HG03575 (cell line): Measurements from ENCODE around the gene NUMB.

Experiments used
- ATAC-seq: cut with Tn5 transposase; IDR thresholded peaks from one replicate; pipeline ENCODE4 v1.9.1; 2021; ENCODE audit not compliant: unreplicated experiment, insufficient number of reproducible peaks, low FRiP score; ENCODE audit errors: extremely low read depth

NUMB gene

DNA sequence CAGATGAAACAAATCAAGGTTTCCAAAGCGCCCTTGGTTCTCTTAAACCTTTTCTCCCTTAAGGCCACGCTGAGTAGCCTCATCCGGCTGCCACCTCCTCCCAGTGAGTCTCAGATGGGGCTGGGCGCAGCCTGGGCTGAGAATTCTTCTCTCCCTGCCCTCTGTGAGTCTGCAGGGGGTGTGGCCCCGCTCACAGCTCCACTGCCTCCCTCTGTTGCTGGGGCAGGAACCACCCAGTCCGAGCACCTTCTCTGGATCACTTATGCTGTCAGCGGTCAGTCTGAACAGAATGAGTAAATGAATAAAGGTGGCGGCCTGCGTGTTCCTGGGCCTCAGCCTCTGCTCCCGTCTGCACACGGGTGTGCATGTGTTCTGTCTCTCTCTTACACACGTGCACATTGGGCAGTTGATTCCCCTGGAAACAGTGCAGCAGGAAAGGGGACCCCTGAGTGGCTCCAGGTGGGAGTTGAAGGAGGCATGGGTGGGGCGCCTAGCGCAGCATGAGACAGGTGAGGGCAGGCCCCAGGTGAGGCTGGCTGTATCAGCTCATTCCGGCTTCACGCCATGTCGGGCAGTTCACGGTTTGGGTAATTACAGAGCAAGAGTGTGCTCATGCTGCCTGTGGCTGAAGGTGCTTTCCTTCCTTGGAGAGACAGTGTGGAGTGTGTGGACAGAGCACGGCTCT is 216.7 kb downstream of the NUMB start:
- no peak for ATAC-seq

DNA sequence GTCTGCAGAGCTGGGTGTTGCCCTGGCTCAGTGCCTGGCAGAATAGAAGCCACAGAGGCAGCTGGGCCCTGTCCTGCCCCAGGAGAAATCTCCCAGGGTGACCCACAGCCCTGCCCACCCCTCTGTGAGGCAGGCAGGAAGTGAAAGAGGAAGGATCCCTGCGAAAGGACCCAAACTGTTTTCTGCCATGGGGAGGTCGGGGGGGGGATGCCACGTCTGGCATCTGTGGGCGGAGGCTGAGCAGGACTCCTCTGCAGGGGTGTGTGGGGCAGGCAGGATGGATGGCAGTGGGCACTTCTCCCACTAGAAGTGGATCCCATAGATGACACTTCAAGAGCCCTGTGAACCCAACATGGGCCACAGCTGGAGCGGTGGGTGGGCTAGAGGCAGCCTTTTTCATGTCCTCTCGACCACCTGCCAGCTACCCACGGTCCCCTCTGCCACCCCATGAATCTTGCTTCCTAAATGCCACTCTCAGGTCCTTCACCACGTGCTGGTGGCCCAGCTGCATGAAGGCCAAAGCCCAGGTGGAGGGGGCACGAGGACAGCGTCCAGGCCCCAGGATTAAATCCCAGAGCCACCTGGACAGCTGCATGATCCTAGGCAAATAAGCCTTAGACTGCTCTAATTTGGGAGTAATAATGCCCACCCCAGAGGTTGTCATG is 217.4 kb downstream of the NUMB start:
- no peak for ATAC-seq

- ATAC-seq: no peak
Measured at GRCh38 chr14:73239393-73240241, 218.7 kb downstream of the NUMB start.

DNA sequence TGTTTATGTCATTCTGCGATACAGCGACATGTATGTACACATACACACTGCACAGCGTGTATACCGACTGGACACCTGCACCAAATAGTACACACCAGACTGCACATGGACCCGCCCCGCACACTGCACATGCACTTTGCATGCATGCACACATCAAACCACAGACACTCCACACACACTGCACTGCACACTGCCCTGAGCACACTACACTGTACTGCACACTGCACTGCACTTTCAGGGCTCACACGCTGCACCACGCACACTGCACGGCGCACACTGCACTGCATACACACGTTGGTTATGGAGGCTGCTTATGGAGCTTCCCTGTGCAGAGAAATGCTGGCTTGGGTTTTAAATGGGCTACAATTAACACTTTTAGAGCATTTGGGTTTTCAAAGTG is 219.4 kb downstream of the NUMB start:
- no peak for ATAC-seq

DNA sequence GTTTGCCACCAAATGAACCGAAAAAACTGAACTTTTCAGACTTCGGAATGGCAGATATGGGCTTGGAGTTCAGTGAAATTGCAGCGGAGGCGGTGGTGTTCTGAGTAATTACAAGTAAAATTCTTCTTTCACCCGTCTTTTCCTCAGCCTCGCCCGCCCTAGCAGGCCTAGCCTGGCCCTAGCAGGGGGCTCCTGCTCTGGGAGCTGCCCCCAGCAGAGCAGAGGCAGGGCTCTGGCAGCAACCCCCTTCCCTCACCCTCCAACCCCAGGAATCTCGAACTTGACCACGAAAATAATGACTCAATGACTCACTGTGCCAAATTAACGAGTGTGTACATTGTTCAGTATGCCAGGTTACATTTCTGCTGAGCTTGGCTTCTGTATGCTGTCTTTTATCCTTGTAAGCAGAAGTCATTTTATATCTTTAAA is 219.9 kb downstream of the NUMB start:
- no peak for ATAC-seq

GRCh38 chr14:73237786-73238423 is 220.4 kb downstream of the NUMB start:
- ATAC-seq: no peak

DNA sequence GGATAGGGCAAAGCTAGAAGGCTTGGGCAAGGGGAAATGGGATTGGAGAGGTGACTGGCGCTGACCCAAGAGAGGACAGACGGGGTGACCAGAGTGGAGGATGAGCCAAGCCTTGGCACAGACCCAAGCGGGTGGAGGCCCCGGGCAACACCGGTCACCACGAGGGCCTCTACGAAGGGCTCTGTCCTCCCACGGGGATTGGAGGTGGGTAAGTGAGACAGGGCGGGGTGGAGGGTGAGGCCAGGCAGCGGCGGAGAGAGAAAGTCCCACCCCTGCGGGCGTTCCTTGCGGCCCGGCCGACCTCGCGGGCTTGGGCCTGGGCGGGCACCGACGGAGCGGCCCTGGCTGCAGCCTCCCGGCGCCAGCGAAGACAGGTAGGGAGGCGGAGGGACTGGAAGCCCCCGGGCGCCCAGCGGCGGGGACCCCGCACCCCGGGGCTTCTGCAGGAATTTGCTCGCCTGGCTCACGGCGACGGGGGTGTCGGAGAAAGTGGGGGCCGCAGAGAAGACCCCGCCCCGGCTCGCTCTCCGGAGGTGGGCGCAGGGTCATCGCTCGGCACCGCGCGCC is 221.0 kb downstream of the NUMB start, which contains the start of gene PAPLN:
TSS of gene PAPLN (plus strand) at position 288 of the 567 bp plus-strand sequence. CDS start 2,273 bp downstream, outside the sequence.
- ATAC-seq: no peak

DNA sequence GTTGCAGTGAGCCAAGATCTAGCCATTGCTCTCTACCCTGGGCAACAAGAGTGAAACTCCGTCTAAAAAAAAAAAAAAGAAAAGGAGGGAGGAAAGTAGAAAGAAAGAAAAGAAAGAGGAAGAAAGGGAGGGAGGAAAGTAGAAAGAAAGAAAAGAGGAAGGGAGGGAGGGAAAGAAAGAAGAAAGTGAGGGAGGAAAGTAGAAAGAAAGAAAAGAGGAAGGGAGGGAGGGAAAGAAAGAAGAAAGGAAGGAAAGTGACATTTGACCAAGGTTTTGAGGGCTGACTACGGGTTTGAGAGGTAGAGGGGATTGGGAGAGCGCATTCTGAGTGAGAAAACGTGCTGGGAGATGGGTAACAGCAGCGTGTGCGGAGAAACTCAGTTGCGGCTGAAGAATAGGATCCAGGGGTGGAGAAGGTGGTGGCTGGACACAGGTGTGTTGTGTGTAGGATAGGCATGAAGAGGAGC is 221.6 kb downstream of the NUMB start:
- no peak for ATAC-seq

DNA sequence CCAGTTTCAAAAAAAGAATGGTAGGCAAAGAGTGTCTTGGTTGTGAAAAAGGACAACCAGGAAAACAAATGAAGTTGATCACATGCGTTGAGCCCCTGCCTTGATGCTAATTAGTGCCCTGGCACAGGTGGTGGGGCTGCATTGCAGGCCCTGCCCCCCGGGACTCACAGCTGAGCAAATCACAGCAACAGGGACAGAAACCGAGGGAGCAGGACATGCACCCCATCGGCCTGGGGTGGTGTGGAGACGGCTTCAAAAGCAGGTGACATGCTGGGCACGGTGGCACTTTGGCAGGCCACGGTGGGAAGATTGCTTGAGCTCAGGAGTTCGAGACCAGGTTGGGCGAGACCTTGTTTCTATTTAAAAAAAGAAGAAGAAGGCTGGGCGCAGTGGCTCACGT is 222.2 kb downstream of the NUMB start:
- ATAC-seq: no peak

- ATAC-seq: no peak
Measured at GRCh38 chr14:73235531-73236155, 222.7 kb downstream of the NUMB start.

DNA sequence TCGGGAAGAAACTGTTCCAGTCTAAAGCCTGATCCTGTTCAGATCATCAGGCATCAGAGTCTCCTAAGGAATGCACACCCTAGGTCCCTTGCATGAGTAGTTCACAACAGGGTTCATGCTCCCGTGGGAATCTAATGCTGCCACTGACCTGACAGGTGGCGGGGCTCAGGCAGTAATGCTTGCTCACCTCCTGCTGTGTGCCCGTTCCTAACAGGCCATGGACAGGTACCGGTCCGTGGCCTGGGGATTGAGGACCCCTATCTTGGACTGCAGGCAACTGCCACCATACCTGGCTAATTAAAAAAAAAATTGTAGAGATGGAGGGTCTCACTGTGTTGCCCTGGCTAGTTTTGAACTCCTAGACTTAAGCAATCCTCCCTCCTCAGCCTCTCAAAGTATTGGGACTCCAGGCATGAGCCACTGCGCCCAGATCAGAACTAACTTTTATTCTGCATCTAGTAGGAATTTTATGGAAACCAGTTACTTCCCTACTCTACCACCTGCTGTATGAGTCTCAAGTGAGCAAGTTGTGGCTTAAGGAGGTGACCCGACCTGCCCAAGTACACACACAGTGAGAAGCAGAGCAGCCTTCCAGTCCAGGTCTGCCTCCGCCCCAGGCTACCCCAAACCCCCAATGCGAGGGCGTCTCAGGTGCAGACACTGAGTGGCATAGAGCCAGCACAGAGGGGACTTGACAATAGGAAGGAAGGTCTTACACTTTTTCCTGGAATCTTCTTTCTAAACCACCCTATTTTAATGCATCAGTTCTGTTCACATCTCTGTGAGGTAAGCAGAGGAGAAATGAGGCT is 223.6 kb downstream of the NUMB start:
- ATAC-seq: no peak

- ATAC-seq: no peak
Measured at GRCh38 chr14:73234029-73234428, 224.3 kb downstream of the NUMB start.

DNA sequence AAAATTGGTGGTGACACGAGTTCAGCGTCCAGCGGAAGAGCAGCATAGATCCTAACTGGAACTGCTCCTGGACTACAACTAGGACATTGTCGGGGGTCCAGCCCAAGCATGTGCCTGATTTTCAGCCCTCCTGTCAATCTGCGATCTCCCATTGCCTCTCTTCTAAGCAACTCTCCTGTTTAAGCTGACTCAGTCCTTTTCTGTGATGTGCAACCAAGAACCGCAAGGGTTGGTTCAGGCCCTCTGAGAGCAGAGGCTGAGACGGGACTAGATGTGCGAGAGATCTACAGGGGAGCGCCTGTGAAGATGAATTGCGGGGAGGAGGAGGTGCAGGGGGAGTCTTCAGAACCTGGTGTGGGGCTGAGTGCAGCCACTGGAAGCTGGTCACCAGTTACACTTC is 224.8 kb downstream of the NUMB start:
- ATAC-seq: no peak

DNA sequence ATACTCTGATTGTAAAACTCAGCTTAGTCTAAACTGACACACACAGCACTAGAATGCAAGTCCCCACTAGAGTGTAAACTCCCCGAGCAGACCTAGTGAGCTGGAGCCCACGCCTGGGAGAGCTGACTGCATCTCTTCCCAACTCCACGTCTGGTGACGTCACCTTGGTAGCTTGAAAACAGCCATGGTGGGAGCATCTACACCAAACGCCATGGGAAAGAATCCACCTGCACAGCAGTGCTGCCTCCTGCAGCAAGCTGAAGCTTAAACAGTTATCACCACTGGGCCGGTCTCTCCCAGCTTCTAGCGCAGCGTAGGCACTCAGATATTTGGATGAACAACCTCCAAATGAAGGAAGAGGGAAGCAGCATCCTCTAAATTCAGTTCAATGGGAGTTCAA is 225.4 kb downstream of the NUMB start:
- no peak for ATAC-seq

DNA sequence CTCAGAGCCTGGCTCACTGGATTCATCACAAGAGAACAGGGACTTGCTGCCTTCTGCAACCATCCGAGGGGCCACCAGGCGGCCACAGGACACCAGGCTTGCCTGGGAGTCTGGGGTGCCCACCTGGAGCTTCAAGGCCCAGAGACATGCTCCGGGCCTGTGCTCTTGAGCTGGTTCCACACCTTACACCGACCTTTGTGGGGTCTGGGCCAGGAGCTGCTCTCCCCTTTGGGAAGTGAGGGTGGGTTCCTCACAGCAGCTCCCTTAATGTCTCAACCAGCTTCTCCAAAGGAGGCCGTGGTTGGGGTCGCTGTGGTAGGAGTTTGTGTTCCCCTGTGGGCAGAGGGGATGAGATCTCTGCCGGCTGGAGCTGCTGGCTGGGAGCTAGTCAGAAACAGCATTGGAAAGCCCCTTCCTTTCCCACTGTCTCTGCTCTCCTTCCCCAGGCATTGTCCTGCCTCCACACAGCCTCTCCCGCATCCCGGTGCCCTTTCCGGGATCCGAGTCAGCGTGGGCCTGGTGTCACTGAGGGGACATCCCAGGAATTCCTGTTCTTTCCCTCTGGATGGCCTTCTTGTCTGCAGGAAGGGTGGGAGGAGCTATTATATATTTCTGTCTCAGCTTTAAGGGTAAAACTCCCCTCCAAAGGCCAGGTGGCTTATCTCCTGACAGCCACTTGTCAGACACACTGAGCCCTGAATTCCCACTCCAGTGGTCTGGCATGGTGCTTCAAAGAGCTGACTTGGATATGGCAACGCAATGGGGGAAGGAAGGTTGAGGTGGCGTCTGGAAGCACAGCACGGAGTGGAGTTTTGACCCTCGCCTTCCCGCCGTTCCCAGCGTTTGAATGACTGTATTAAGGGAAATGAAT is 226.1 kb downstream of the NUMB start:
- no peak for ATAC-seq

DNA sequence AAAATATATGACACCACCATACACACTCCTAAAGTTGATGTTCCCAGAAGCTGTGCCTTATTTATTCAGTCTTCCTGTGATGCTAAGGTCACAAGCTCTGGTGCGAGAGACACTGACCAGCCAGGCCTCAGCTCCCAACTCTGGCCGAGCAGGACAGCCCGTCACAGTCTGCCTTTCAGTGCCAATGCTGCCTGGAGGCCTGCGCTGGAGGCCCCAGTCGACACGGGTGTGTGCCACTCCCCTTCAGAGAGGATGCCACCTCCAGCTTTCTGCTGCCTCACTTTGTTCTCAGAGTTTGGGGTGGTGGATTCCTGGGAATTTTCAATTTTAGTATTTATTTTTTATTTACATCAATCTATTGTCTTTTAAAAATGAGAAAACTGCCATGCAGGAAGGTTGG is 228.3 kb downstream of the NUMB start:
- no peak for ATAC-seq
